Endothelial cell of umbilical vein (primary cell): ENCODE data around the gene OPRL1. TPM values are rescaled to one million over a fixed set of nuclear protein-coding genes. Genes with fewer than 3 reads are reported as not detected.

ENCODE experiments used
- BruUV-seq: library from RNA; stranded (reverse); fragments of 400-500 nt; replicated peaks from 2 replicates; lab custom pipeline; 2021; lab: Mats Ljungman, UMichigan
- CTCF ChIA-PET: fragments of 300-600, 350-600 bp; sonication (Branson Sonifier 250); formaldehyde crosslinking; loops from one replicate; lab custom pipeline; 2021; ENCODE audit warnings: antibody characterized with exemption, inconsistent platforms; lab: Charles Lee
- POLR2A ChIA-PET: fragments of 300-600, 350-600 bp; sonication (Branson Sonifier 250); formaldehyde crosslinking; loops from one replicate; lab custom pipeline; 2021; ENCODE audit warnings: antibody characterized with exemption, inconsistent platforms; lab: Charles Lee
- DNase-seq: peaks from one replicate; pipeline ENCODE4 v3.0.0-alpha.2; 2011; ENCODE audit warnings: low read depth, low spot score
- FAIRE-seq: peaks from 2 replicates; lab custom pipeline; 2011; peaks lifted over from hg19 to GRCh38; lab: Jason Lieb, UNC
- H2AFZ ChIP-seq: 2 replicates; pipeline ENCODE4 v1.6.0; 2012; ENCODE audit warnings: low read depth, low read length, control low read depth, inconsistent platforms
- H3K27ac ChIP-seq: 2 replicates; pipeline ENCODE4 v1.5.1; 2011; ENCODE audit warnings: low read depth, mild to moderate bottlenecking, control low read depth, low read length, moderate library complexity; ENCODE audit not compliant: insufficient read depth
- H3K27me3 ChIP-seq, 2 experiments: 2 replicates each; pipeline versions ENCODE4 v1.6.0 to v1.6.1; 2011; ENCODE audit warnings: low read length in 2 of 2, mixed read lengths in 1 of 2; ENCODE audit not compliant: control insufficient read depth in 2 of 2, insufficient read depth in 2 of 2
- H3K36me3 ChIP-seq, 2 experiments: 2 replicates in 1 of 2; 3 replicates in 1 of 2; pipeline ENCODE4 v1.5.1; 2011; ENCODE audit warnings: low read length in 2 of 2, mild to moderate bottlenecking in 1 of 2, moderate library complexity in 1 of 2; ENCODE audit not compliant: control insufficient read depth in 2 of 2, insufficient read depth in 2 of 2; ENCODE audit errors: extremely low read depth in 1 of 2
- H3K4me1 ChIP-seq: 3 replicates; pipeline ENCODE4 v1.5.1; 2011; ENCODE audit warnings: mild to moderate bottlenecking, low read length; ENCODE audit not compliant: control insufficient read depth, insufficient read depth; ENCODE audit errors: extremely low read depth
- H3K4me2 ChIP-seq: 2 replicates; pipeline ENCODE4 v1.6.1; 2011; ENCODE audit warnings: low read length, control low read depth, mixed read lengths; ENCODE audit not compliant: insufficient read depth
- H3K4me3 ChIP-seq, 3 experiments: fragments of 200-600 bp in 1 of 3; sonication (generic), shearing (Covaris generic) in 1 of 3; replicated peaks in 1 of 3; 2 replicates each; pipeline ENCODE4 v1.5.1; 2011 to 2016; ENCODE audit warnings: control low read depth in 3 of 3, low read length in 3 of 3, mild to moderate bottlenecking in 2 of 3, inconsistent platforms in 1 of 3, low read depth in 1 of 3, moderate library complexity in 1 of 3; ENCODE audit not compliant: insufficient read depth in 1 of 3
- H3K79me2 ChIP-seq: 2 replicates; pipeline ENCODE4 v1.6.0; 2012; ENCODE audit warnings: low read length, inconsistent platforms; ENCODE audit not compliant: control insufficient read depth, insufficient read depth
- H3K9ac ChIP-seq: replicated peaks from 2 replicates; pipeline ENCODE3; 2011; ENCODE audit warnings: low read length, control low read depth; ENCODE audit not compliant: insufficient read depth; ENCODE audit errors: extremely low read depth
- H3K9me1 ChIP-seq: replicated peaks from 3 replicates; pipeline ENCODE4 v1.6.0; 2011; ENCODE audit warnings: mild to moderate bottlenecking, low read length; ENCODE audit not compliant: control insufficient read depth, insufficient read depth; ENCODE audit errors: extremely low read depth
- H3K9me3 ChIP-seq: replicated peaks from 2 replicates; pipeline ENCODE4 v1.5.1; 2012; ENCODE audit warnings: low read length, inconsistent platforms; ENCODE audit not compliant: control insufficient read depth, insufficient read depth
- H4K20me1 ChIP-seq: replicated peaks from 2 replicates; pipeline ENCODE3; 2011; ENCODE audit warnings: mild to moderate bottlenecking, low read length; ENCODE audit not compliant: control insufficient read depth, insufficient read depth; ENCODE audit errors: extremely low read depth
- CTCF ChIP-seq, 2 donors: IDR thresholded peaks; 1 replicate in 1 of 2; 2 replicates in 1 of 2; pipeline ENCODE4 v1.5.1; 2011; ENCODE audit warnings: low read length in 2 of 2, mild to moderate bottlenecking in 2 of 2, moderate library complexity in 2 of 2, control low read depth in 1 of 2, inconsistent platforms in 1 of 2, low read depth in 1 of 2; ENCODE audit not compliant: insufficient read depth in 1 of 2; ENCODE audit errors: extremely low read depth in 1 of 2
- EZH2 ChIP-seq: IDR thresholded peaks from 2 replicates; pipeline ENCODE4 v1.6.1; 2012; ENCODE audit warnings: borderline replicate concordance, low read depth, mild to moderate bottlenecking, moderate library complexity, low read length, inconsistent platforms; ENCODE audit not compliant: severe bottlenecking
- FOS ChIP-seq: IDR thresholded peaks from 2 replicates; pipeline ENCODE4 v1.6.1; 2011; ENCODE audit warnings: mild to moderate bottlenecking, low read length, moderate library complexity, borderline replicate concordance; ENCODE audit not compliant: insufficient read depth
- GATA2 ChIP-seq: IDR thresholded peaks from 2 replicates; pipeline ENCODE4 v1.7.0; 2011; ENCODE audit warnings: low read depth, mild to moderate bottlenecking, moderate library complexity, mixed read lengths, low read length; ENCODE audit not compliant: insufficient read length, insufficient read depth
- JUN ChIP-seq: IDR thresholded peaks from 2 replicates; pipeline ENCODE4 v1.6.1; 2011; ENCODE audit warnings: borderline replicate concordance, low read depth; ENCODE audit not compliant: insufficient read length, insufficient read depth
- MAX ChIP-seq: IDR thresholded peaks from 2 replicates; pipeline ENCODE4 v1.6.1; 2011; ENCODE audit not compliant: insufficient read depth, insufficient read length
- MYC ChIP-seq: IDR thresholded peaks from one replicate; pipeline ENCODE4 v1.6.1; 2011; ENCODE audit warnings: mild to moderate bottlenecking, low read depth, low read length
- POLR2A ChIP-seq: IDR thresholded peaks from 2 replicates; pipeline ENCODE4 v1.6.1; 2012; ENCODE audit warnings: low read depth, mild to moderate bottlenecking, control low read depth, low read length
- POLR2AphosphoS5 ChIP-seq: IDR thresholded peaks from 2 replicates; pipeline ENCODE4 v1.6.1; 2012; ENCODE audit warnings: low read depth, mild to moderate bottlenecking, control low read depth, low read length, moderate library complexity; ENCODE audit not compliant: insufficient read depth
- dilution Hi-C: fragments of 300-500 bp; cut with MboI; formaldehyde crosslinking; loops from one replicate; pipeline ENCODE4 v1.15.0; 2019; ENCODE audit warnings: low sequenced_read_pairs; ENCODE audit not compliant: extremely low pct_ligation_motif_present
- intact Hi-C: fragments of 100-400 bp; cut with micrococcal nuclease; formaldehyde crosslinking; loops from one replicate; pipeline ENCODE4 v1.10.0; 2022
- polyA plus RNA-seq, 4 experiments: library from polyadenylated mRNA; depleted of rRNA in 3 of 4; stranded (reverse) in 3 of 4; unstranded in 1 of 4; fragments of >200 nt; gene quantifications; 2 replicates each; pipeline versions ENCODE4 v1.2.1 to v1.2.3, GENCODE V29; 2011 to 2012; ENCODE audit warnings: missing spikeins in 1 of 4
- total RNA-seq: library from RNA; stranded (reverse); gene quantifications from 2 replicates; pipeline ENCODE4 v1.2.3, GENCODE V29; 2021

OPRL1 gene
- total and polyA plus RNA-seq, 2 donors (not counting 3 experiments of a cell fraction or from before 2014, with no cell fraction given): 1.9 to 2.0 TPM

- H3K27me3 ChIP-seq: peaks cover 19 to 22% of the 10 kb centered on the region in 2 experiments
- TF ChIP-seq MAX (no peak), POLR2AphosphoS5 (no peak), GATA2 (no peak), POLR2A (no peak), FOS (no peak), JUN (no peak), MYC (no peak), EZH2 (no peak), CTCF (IDR thresholded peaks at IDR 0.05; ENCODE audit: extremely low read depth in 1 of 2, insufficient read depth in 1 of 2, low read depth in 1 of 2, low read length in 2 of 2) (no peak)
- no peaks in the 10 kb centered on the region for H3K9me3 ChIP-seq
- ChIA-PET CTCF (interaction anchor here (1.9 kb wide), 1 partner anchor 17 kb away, joined by 8 read pairs; the partner anchor contains the start of gene LKAAEAR1), POLR2A (no interaction called here)
- no peaks in the 10 kb centered on the region for H3K4me1 ChIP-seq
- intact Hi-C loops: no loop called here
- H3K36me3 ChIP-seq: no peaks in the 10 kb centered on the region
- no peak overlapping the region for H3K9ac ChIP-seq
- DNase-seq (no peak), FAIRE-seq (no peak)
- H2AFZ ChIP-seq: no peak overlapping the region
- H3K27ac ChIP-seq: no peak overlapping the region
- H3K9me1 ChIP-seq: no peaks in the 10 kb centered on the region
- dilution Hi-C loops: no loop called here
- H3K79me2 ChIP-seq: no peaks in the 10 kb centered on the region
- no peaks in the 10 kb centered on the region for H4K20me1 ChIP-seq
- no peak overlapping the region for H3K4me3 ChIP-seq
- no peak overlapping the region for H3K4me2 ChIP-seq
- no TSS peak for BruUV-seq
Measured at GRCh38 chr20:64100566-64100888, 20.6 kb downstream of the OPRL1 start.
